Left renal pelvis (tissue), 4 donors: ENCODE data around the gene EPS15. TPM values are rescaled to one million over a fixed set of nuclear protein-coding genes. Genes with fewer than 3 reads are reported as not detected.
"Not testable (repeated sequence)": the region's sequence is repeated elsewhere in the genome, so short reads cannot be mapped to it uniquely, and the experiment has no call there.

Source experiments
- DNase-seq, 4 donors: peaks; one replicate each; pipeline ENCODE4 v3.0.0-alpha.2; 2013; ENCODE audit warnings: low read depth in 4 of 4, low spot score in 3 of 4
- polyA plus RNA-seq, 4 donors: library from polyadenylated mRNA; unstranded; fragments of 120-200 nt; gene quantifications; one replicate each; pipeline ENCODE4 v1.2.1, GENCODE V29; 2013; ENCODE audit not compliant: insufficient read length in 4 of 4

EPS15 gene
- polyA plus RNA-seq, 4 donors = 42.9 to 47.3 (median 45.2) TPM

- no peak for DNase-seq
These were observed 30.1 kb upstream of the EPS15 start for GRCh38 chr1:51549016-51549619.

GRCh38 chr1:51543858-51544257 is 24.8 kb upstream of the EPS15 start:
- DNase-seq = no peak

- no peak for DNase-seq
These were observed 23.3 kb upstream of the EPS15 start for GRCh38 chr1:51542158-51542953.

- DNase-seq = no peak
These were observed 22.4 kb upstream of the EPS15 start for GRCh38 chr1:51541313-51542050.

- no peak for DNase-seq
These were observed 18.5 kb upstream of the EPS15 start for GRCh38 chr1:51537568-51537967.

GRCh38 chr1:51535006-51535592 is 16.0 kb upstream of the EPS15 start:
- DNase-seq = peak in 2 of 4 donors; percentile 12 to 24

- no peak for DNase-seq
These were observed 15.4 kb upstream of the EPS15 start for GRCh38 chr1:51534447-51534846.

GRCh38 chr1:51532853-51533252 is 13.8 kb upstream of the EPS15 start:
- DNase-seq = no peak

GRCh38 chr1:51530447-51530846 is 11.4 kb upstream of the EPS15 start:
- DNase-seq = not testable (repeated sequence)

GRCh38 chr1:51527144-51527543 is 8.1 kb upstream of the EPS15 start:
- DNase-seq = no peak

GRCh38 chr1:51526248-51526647 is 7.2 kb upstream of the EPS15 start:
- DNase-seq = no peak

- DNase-seq = no peak
These were observed 6.2 kb upstream of the EPS15 start for GRCh38 chr1:51525295-51525694.

GRCh38 chr1:51524817-51525216 is 5.8 kb upstream of the EPS15 start:
- no peak for DNase-seq

GRCh38 chr1:51523931-51524330 is 4.9 kb upstream of the EPS15 start:
- no peak for DNase-seq

GRCh38 chr1:51520700-51521248 is 1.7 kb upstream of the EPS15 start:
- no peak for DNase-seq

GRCh38 chr1:51519865-51520699 is 1.0 kb upstream of the EPS15 start:
- DNase-seq = no peak

GRCh38 chr1:51518586-51519047 is 449 bp downstream of the EPS15 start:
- DNase-seq = peak in 3 of 4 donors; percentile 21 to 29 (median 28)

- peak in 3 of 4 donors; percentile 7 to 31 (median 18) for DNase-seq
These were observed 957 bp downstream of the EPS15 start for GRCh38 chr1:51518033-51518585.

- DNase-seq = peak in 3 of 4 donors; percentile 6 to 24 (median 21)
These were observed 1.6 kb downstream of the EPS15 start for GRCh38 chr1:51517361-51518032.
